Stomach (tissue), 9 donors: ENCODE data around the gene SLC24A3. TPM values are rescaled to one million over a fixed set of nuclear protein-coding genes. Genes with fewer than 3 reads are reported as not detected.

Experiments
- DNase-seq, 2 donors: peaks; one replicate each; pipeline versions ENCODE4 v3.0.0 to v3.0.0-alpha.2; 2013 to 2019
- H3K27ac ChIP-seq, 5 donors: fragments of 200-600 bp in 4 of 5; sonication (generic) in 4 of 5; one replicate each; pipeline ENCODE4 v1.5.1; 2013 to 2019; ENCODE audit warnings: mild to moderate bottlenecking in 1 of 5, moderate library complexity in 1 of 5
- H3K27me3 ChIP-seq, 3 donors: fragments of 200-600 bp; sonication (generic); one replicate each; pipeline ENCODE4 v1.5.1; 2017 to 2019; ENCODE audit warnings: mixed run types in 1 of 3
- H3K36me3 ChIP-seq, 4 donors: fragments of 200-600 bp; sonication (generic); 1 replicate in 3 of 4; 2 replicates in 1 of 4; pipeline ENCODE4 v1.5.1; 2016 to 2019
- H3K4me1 ChIP-seq, 4 donors: fragments of 200-600 bp; sonication (generic); one replicate each; pipeline ENCODE4 v1.5.1; 2016 to 2019
- H3K4me3 ChIP-seq, 4 donors: fragments of 200-600 bp; sonication (generic) in 3 of 4; one replicate each; pipeline ENCODE4 v1.5.1; 2016 to 2019; ENCODE audit warnings: mild to moderate bottlenecking in 1 of 4
- H3K9me3 ChIP-seq, 4 donors: fragments of 200-600 bp; sonication (generic); one replicate each; pipeline ENCODE4 v1.5.1; 2016 to 2019
- CTCF ChIP-seq, 7 experiments: fragments of 450-650 bp in 4 of 7; fragments of 200-600 bp in 3 of 7; sonication (generic) in 3 of 7; IDR thresholded peaks; one replicate each; pipeline ENCODE4 v1.5.1; 2016 to 2019; ENCODE audit warnings: antibody characterized with exemption in 7 of 7, control low read depth in 2 of 7, mild to moderate bottlenecking in 1 of 7
- EP300 ChIP-seq: sonication (generic); formaldehyde crosslinking; IDR thresholded peaks from one replicate; pipeline ENCODE4 v1.6.1; 2017; ENCODE audit warnings: antibody characterized with exemption
- POLR2A ChIP-seq, 4 donors: fragments of 450-650 bp; IDR thresholded peaks; one replicate each; pipeline ENCODE4 v1.6.1; 2016; ENCODE audit warnings: antibody characterized with exemption in 4 of 4, control low read depth in 2 of 4, mild to moderate bottlenecking in 1 of 4, moderate library complexity in 1 of 4
- POLR2AphosphoS5 ChIP-seq, 3 donors: sonication (generic); formaldehyde crosslinking; IDR thresholded peaks; one replicate each; pipeline ENCODE4 v1.6.1; 2016; ENCODE audit warnings: antibody characterized with exemption in 3 of 3
- WGBS, 5 donors: extraction: QIAGEN DNeasy Blood & Tissue Kit in 3 of 5; methylation state at CpG; one replicate each; pipeline versions ENCODE4 v1.1.5 to v1.1.7; 2013 to 2018; 5-methylcytosine and 5-hydroxymethylcytosine counted together
- intact Hi-C: fragments of 100-400 bp; cut with DNase I; formaldehyde crosslinking; loops from one replicate; pipeline ENCODE4 v1.15.1; 2023; ENCODE audit warnings: low total_unique reads
- polyA plus RNA-seq, 3 donors: library from polyadenylated mRNA; stranded (reverse); fragments of 200-250 nt; gene quantifications; one replicate each; pipeline ENCODE4 v1.2.3, GENCODE V29; 2013
- total RNA-seq, 5 donors: library from RNA; depleted of rRNA; stranded (reverse); fragments of >200 nt; gene quantifications; one replicate each; pipeline versions ENCODE4 v1.1.0 to v1.2.3, GENCODE V29; 2014 to 2016
- donor health status: healthy with polysubstance abuse.
- donor health status: Bipolar disorder and iron deficiency.
- donor health status: healthy.

Gene SLC24A3
- total and polyA plus RNA-seq, 8 donors: 1.8 to 9.0 (median 4.5) TPM

- intact Hi-C loops: no loop called here
- no peak overlapping the region for H3K27ac ChIP-seq
- no peaks in the 10 kb centered on the region for H3K27me3 ChIP-seq
- H3K36me3 ChIP-seq: no peaks in the 10 kb centered on the region
- H3K9me3 ChIP-seq: no peaks in the 10 kb centered on the region
- 91 to 95% (median 92%) methylated on average over 5 to 6 of the region's 6 CpGs for WGBS, 5 donors
- H3K4me1 ChIP-seq: peaks cover 0 to 4% (median under 1%) of the 10 kb centered on the region in 4 donors
- H3K4me3 ChIP-seq: no peak overlapping the region
- no peak for TF ChIP-seq POLR2AphosphoS5 (IDR thresholded peaks at IDR 0.05)
- TF ChIP-seq POLR2A (IDR thresholded peaks at IDR 0.05): no peak
- TF ChIP-seq CTCF (IDR thresholded peaks at IDR 0.05): no peak
- TF ChIP-seq EP300: no peak
- DNase-seq: no peak
These were observed 117.6 kb downstream of the SLC24A3 start for GRCh38 chr20:19330038-19330437.

GRCh38 chr20:19330731-19331130 lies 118.3 kb downstream of the SLC24A3 start:
- intact Hi-C loops: no loop called here

GRCh38 chr20:19333563-19333962 lies 121.1 kb downstream of the SLC24A3 start:
- intact Hi-C loops: no loop called here
- H3K36me3 ChIP-seq: no peaks in the 10 kb centered on the region
- H3K4me3 ChIP-seq: no peak overlapping the region
- no peak for TF ChIP-seq POLR2A (IDR thresholded peaks at IDR 0.05)
- TF ChIP-seq CTCF (IDR thresholded peaks at IDR 0.05): no peak
- no peak for TF ChIP-seq EP300
- TF ChIP-seq POLR2AphosphoS5 (IDR thresholded peaks at IDR 0.05): no peak
- 60 to 84% (median 75%) methylated on average over 4 of the region's 4 CpGs for WGBS, 5 donors
- H3K27me3 ChIP-seq: no peaks in the 10 kb centered on the region
- H3K9me3 ChIP-seq: no peaks in the 10 kb centered on the region
- H3K4me1 ChIP-seq: peaks cover 3 to 17% (median 4%) of the 10 kb centered on the region in 4 donors
- DNase-seq: no peak
- no peak overlapping the region for H3K27ac ChIP-seq

More at GRCh38 chr20:19330731-19331130, 118.3 kb downstream of the SLC24A3 start:
- no peak for DNase-seq
- TF ChIP-seq CTCF (IDR thresholded peaks at IDR 0.05): no peak
- no peak for TF ChIP-seq POLR2AphosphoS5 (IDR thresholded peaks at IDR 0.05)
- TF ChIP-seq EP300: no peak
- no peak for TF ChIP-seq POLR2A (IDR thresholded peaks at IDR 0.05)
- Histone ChIP-seq H3K4me1 (peaks cover 3 to 11% (median 4%) of the 10 kb centered on the region in 4 donors), H3K27me3 (no peaks in the 10 kb centered on the region), H3K27ac (no peak overlapping the region), H3K4me3 (no peak overlapping the region), H3K36me3 (no peaks in the 10 kb centered on the region), H3K9me3 (no peaks in the 10 kb centered on the region)
- WGBS, 5 donors: 67 to 88% (median 81%) methylated on average over 1 of the region's 1 CpG

- Histone ChIP-seq H3K27me3 (no peaks in the 10 kb centered on the region), H3K36me3 (no peaks in the 10 kb centered on the region), H3K4me3 (no peak overlapping the region), H3K9me3 (no peaks in the 10 kb centered on the region), H3K4me1 (peaks cover 3 to 17% (median 4%) of the 10 kb centered on the region in 4 donors), H3K27ac (no peak overlapping the region)
- TF ChIP-seq POLR2A (IDR thresholded peaks at IDR 0.05) (no peak), POLR2AphosphoS5 (IDR thresholded peaks at IDR 0.05) (no peak), CTCF (IDR thresholded peaks at IDR 0.05) (no peak), EP300 (no peak)
- DNase-seq: peak in 1 of 2 donors; percentile 46
- intact Hi-C loops: no loop called here
- 15 to 50% (median 39%) methylated on average over 1 of the region's 1 CpG for WGBS, 5 donors
These were observed 122.9 kb downstream of the SLC24A3 start for GRCh38 chr20:19335341-19335740.
